NOMO-1 treated with DMSO at 0.1 percent for 48 hours (cell line): ENCODE measurements around the gene ADGRB3.
"Not testable (repeated sequence)": the region's sequence is repeated elsewhere in the genome, so short reads cannot be mapped to it uniquely, and the experiment has no call there.

Experiments used
- DNase-seq: peaks from one replicate; lab custom pipeline; 2025; ENCODE audit not compliant: unreplicated experiment; lab: John Stamatoyannopoulos, UW

The ADGRB3 gene

GRCh38 chr6:69105288-69105687 lies 470.2 kb downstream of the ADGRB3 start:
- no peak for DNase-seq

DNA sequence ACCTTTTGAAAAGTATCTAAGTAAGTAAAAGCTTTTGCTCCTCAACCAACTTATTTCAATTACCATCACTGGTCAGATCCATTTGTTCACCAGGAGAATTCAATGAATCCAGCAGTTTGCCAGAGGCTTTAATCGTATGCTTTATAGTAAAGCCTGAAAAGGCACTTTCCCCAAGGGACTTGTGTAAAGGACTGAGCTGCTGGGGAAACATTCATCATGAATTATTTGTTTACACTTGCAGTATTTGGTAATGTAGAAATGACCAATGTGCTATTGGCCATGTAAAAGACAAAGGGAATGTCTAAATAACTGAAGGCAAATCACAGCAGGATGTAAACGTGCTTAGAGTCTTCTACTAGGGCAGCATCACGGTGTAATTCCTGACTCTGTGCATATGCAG lies 471.4 kb downstream of the ADGRB3 start:
- no peak for DNase-seq

- DNase-seq = no peak
These were observed 476.2 kb downstream of the ADGRB3 start for GRCh38 chr6:69111301-69111700.

GRCh38 chr6:69116658-69117057 lies 481.6 kb downstream of the ADGRB3 start:
- DNase-seq = no peak

DNA sequence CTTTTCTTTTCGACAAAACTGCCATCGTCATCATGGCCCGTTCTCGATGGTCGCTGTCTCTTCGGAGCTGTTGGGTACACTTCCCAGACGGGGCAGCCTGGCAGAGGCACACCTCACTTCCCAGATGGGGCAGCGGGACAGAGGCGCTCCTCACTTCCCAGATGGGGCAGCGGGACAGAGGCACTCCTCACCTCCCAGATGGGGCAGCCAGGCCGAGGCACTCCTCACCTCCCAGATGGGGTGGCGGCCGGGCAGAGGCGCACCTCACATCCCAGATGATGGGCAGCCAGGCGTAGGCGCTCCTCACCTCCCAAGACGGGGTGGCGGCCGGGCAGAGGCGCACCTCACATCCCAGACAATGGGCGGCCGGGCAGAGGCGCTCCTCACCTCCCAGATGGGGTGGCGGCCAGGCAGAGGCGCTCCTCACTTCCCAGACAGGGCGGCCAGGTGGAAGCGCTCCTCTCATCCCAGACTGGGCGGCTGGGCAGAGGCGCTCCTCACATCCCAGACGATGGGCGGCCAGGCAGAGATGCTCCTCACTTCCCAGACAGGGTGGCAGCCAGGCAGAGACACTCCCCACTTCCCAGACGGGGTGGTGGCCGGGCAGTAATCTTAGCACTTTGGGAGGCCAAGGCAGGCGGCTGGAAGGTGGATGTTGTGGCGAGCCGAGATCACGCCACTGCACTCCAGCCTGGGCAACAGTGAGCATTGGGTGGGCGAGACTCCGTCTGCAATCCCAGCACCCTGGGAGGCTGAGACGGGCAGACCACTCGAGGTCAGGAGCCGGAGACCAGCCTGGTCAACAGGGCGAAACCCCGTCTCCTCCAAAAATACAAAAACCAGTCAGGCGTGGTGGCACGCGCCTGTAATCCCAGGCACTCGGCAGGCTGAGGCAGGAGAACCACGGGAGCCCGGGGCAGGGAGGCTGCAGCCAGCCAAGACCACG lies 486.7 kb downstream of the ADGRB3 start:
- DNase-seq = not testable (repeated sequence)

DNA sequence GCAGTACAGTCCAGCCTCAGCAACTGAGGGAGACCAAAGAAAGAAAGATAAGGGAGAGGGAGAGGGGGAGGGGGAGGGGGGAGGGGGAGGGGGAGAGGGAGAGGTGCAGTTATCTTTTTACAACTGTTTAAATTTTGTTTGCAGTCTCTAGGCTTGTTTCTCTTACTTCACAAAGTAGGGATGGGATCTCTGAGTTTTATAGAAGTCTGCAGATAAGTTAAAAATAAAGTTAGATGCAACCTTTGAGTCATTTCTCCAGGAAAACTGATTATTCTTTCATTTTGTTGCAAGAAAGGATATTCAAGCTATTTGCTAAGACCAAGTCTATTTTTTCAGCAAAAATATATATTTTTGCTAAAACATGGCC lies 487.3 kb downstream of the ADGRB3 start:
- no peak for DNase-seq

DNA sequence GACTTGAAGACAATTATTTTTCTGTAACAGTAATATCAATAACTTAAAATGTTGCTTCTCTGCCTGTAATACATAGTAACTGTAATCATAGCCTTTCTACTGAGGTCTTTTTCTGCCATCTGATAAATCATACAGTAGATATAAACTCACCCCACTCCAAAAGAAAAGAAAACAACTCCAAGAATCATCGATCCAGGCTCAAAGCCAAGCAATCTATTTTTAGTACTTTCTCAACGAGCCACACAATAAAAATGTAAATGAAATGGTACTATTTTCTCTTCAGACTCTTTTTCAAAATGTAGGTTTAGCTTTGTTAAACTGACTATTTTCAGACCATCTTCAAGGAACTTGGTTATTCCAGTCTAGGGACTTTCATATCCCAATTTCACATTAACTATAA lies 493.3 kb downstream of the ADGRB3 start:
- no peak for DNase-seq

GRCh38 chr6:69129046-69129445 lies 494.0 kb downstream of the ADGRB3 start:
- no peak for DNase-seq

DNA sequence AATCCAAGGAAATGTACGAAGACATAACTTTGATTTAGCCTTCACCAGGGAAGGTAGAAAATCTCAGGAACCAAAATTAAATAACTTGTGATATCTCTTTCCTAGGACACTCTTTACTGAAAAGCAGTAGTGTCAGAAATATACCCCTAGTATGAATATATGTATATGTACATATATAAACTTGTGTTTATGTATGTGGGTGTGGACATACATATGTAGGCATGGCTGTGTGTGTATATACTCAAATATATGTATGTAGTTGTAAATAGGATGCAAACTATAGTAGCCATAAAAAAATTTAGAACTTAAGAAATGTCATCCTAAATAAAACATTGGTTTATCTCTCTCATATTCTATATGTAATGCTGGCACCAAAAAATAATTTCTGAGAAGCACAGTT lies 500.8 kb downstream of the ADGRB3 start:
- DNase-seq = no peak

- no peak for DNase-seq
These were observed 503.1 kb downstream of the ADGRB3 start for GRCh38 chr6:69138148-69138547.

DNA sequence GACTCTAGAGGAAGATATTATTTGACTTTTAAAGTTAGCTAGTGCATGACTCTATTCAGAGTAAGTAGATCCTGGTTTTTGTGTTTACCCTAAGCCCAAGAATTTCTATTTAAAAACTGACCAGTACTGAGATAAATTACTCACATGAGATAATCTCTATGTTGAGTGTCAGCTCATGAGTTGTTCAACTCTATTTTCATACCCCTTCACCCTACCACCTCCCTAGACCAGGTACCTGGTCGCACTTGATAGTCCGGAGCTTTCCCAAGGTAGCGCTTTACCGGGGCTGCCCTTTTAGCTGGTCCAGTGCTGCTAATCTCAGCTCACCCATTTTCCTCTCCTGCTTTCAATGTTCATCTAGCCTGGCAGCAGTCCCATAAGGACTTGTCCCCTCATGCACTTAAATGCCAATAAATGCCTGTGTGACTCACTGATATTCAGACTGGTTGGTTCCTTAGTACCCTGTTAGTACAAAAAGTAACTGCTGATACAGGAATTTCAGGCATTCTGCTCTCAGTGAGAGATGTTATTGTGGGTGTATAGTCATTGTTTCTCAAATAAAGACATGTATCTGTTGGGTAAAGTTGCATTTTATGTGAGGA lies 503.9 kb downstream of the ADGRB3 start:
- no peak for DNase-seq

GRCh38 chr6:69145062-69145461 lies 510.0 kb downstream of the ADGRB3 start:
- no peak for DNase-seq

GRCh38 chr6:69146385-69146784 lies 511.3 kb downstream of the ADGRB3 start:
- DNase-seq = no peak

DNA sequence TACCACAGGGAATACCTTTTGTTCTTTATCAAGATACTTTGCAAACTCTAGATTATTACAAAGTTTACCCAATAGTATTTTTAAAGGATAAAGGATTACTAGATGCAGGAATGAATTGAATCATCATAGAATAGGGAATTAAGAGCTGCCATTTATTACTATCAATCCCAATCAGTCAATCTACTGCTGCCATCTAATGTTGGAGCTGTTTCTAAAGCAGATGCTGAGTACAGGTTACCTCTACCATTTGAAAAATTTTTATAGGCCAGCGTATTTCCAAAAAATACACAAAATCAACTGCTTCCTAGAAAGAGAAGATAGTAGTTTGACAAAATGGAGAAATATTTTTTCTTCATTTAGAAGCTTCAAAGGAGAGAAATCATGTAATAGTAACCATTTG lies 520.4 kb downstream of the ADGRB3 start:
- no peak for DNase-seq

DNA sequence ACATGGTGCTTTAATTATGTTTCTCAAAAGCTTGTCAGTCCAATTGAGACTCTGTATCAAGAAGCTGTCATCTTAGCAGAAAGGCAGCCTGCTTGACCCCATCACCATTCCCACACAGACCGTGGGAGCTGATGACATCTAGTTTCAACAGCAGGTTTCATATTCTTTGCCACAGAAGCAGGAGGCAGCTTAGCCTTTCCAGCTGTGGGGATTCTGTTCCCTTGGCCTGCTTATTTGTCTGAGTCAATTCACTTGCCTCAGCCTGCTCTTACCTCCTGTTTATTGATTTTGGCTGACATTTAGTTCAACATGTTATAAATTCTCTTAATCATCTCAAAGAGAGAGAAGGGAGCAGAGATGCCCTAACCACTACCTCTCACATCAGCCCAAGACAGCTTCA lies 527.7 kb downstream of the ADGRB3 start:
- no peak for DNase-seq

- no peak for DNase-seq
These were observed 529.6 kb downstream of the ADGRB3 start for GRCh38 chr6:69164564-69165229.

DNA sequence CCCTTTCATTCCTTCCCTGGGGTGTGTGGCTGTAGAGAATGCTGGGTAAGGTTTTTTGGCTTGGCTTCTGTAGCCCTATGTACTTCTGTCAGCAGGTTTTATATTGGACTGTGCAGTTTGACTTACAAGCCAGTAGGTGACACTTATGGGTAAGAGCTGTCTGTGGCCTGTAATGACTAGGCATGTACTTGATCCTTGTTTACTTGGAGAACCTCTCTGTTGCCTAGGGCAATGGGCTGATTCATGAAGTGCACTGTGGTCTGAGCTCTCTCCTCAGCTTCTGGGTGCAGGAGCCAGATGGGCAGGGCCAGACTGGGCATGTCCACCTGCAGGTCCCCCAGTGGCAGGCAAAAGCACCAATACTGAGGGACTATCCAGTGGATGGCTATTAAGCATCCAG lies 544.6 kb downstream of the ADGRB3 start:
- no peak for DNase-seq

DNA sequence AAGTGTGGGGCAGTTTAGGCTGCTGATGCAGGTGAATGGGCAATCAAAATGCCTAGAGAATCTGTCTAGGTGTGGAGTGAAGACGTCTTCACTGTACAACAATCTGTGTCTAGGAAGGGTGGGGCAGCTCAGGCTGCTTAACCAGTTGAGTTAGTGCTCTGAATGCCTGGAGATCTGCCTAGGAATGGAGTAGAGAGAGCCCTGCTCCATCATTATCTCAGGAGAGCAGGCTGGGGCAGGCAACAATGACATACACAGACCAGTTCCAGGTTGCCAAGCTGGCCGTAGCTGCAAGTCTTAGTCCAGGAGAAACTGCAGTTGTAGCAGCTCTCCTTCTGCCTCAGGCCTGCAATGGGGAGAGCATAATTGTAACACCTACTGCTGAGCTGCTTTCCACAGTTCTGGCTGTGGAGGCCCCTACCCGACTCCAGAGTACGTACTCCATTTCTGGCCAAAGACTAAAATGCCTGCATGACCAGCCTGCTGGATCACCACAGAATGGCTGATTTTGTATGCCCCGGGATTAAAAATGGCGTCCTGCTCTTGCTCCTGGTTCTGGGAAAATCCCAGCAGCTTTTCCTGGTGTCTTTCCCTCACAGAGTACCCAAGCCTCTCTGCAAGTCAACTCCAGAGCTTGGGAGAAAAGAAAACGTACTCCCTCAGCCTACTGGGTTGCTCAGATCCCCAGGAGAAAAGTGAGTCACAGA lies 545.4 kb downstream of the ADGRB3 start:
- DNase-seq = no peak

- no peak for DNase-seq
These were observed 546.9 kb downstream of the ADGRB3 start for GRCh38 chr6:69181964-69182363.

DNA sequence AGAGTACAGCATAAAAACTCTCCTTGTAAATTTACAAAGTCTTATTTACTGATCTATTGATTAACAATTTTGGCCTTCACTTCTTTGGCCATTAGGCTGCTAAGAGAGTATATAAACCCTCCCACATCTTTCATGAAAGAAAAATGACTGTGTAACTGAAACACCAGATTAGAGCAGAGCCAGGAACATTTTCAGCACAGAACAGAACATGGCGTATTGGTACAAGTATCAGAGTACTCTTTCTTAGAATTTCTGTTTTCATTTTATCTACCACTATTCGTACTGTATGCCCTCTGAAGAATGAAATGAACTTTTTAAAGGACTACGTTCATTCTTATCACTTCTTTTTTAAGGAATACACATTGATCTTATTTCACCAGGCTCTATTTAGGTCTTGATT lies 550.2 kb downstream of the ADGRB3 start:
- no peak for DNase-seq

- DNase-seq = no peak
These were observed 567.7 kb downstream of the ADGRB3 start for GRCh38 chr6:69202768-69203167.
